ENCODE measurements around the gene SLC51A.
"Not testable (repeated sequence)": the region's sequence is repeated elsewhere in the genome, so short reads cannot be mapped to it uniquely, and the experiment has no call there.

The SLC51A gene

GRCh38 chr3:196227629-196228493 lies 11.5 kb downstream of the SLC51A start:
- no peaks in the 10 kb centered on the region for H3K4me1 ChIP-seq (ENCODE audit: control insufficient read depth, insufficient read depth, low read length, unreplicated experiment)
- H3K79me2 ChIP-seq (ENCODE audit: control insufficient read depth, insufficient read depth, low read length, unreplicated experiment): no peaks in the 10 kb centered on the region
- no peak overlapping the region for H3K4me3 ChIP-seq (ENCODE audit: low read depth, low read length)
- H2AFZ ChIP-seq (ENCODE audit: low read length, unreplicated experiment): no peak overlapping the region
- H3K27ac ChIP-seq (ENCODE audit: low read depth, low read length): no peak overlapping the region
- H3K27me3 ChIP-seq (ENCODE audit: insufficient read depth, low read length): no peaks in the 10 kb centered on the region
- H3K36me3 ChIP-seq (ENCODE audit: insufficient read depth, low read length): no peaks in the 10 kb centered on the region

- Histone ChIP-seq H3K79me2 (ENCODE audit: control insufficient read depth, insufficient read depth, low read length, unreplicated experiment) (no peaks in the 10 kb centered on the region), H3K4me3 (ENCODE audit: low read depth, low read length) (no peak overlapping the region), H3K27me3 (ENCODE audit: insufficient read depth, low read length) (no peaks in the 10 kb centered on the region), H3K36me3 (ENCODE audit: insufficient read depth, low read length) (peaks cover 3% of the 10 kb centered on the region; the same call in 1 of the 2 replicates), H3K4me1 (ENCODE audit: control insufficient read depth, insufficient read depth, low read length, unreplicated experiment) (no peaks in the 10 kb centered on the region), H3K27ac (ENCODE audit: low read depth, low read length) (no peak overlapping the region), H2AFZ (ENCODE audit: low read length, unreplicated experiment) (no peak overlapping the region)
These were observed 16.0 kb downstream of the SLC51A start for GRCh38 chr3:196232154-196232881.

- no peak overlapping the region for H3K27ac ChIP-seq (ENCODE audit: low read depth, low read length)
- H2AFZ ChIP-seq (ENCODE audit: low read length, unreplicated experiment): no peak overlapping the region
- no peaks in the 10 kb centered on the region for H3K79me2 ChIP-seq (ENCODE audit: control insufficient read depth, insufficient read depth, low read length, unreplicated experiment)
- no peaks in the 10 kb centered on the region for H3K4me1 ChIP-seq (ENCODE audit: control insufficient read depth, insufficient read depth, low read length, unreplicated experiment)
- H3K36me3 ChIP-seq (ENCODE audit: insufficient read depth, low read length): peaks cover 3% of the 10 kb centered on the region; the same call in 1 of the 2 replicates
- H3K27me3 ChIP-seq (ENCODE audit: insufficient read depth, low read length): no peaks in the 10 kb centered on the region
- no peak overlapping the region for H3K4me3 ChIP-seq (ENCODE audit: low read depth, low read length)
These were observed 16.5 kb downstream of the SLC51A start for GRCh38 chr3:196232882-196233251.

GRCh38 chr3:196235452-196236122 lies 19.3 kb downstream of the SLC51A start:
- H3K27me3 ChIP-seq (ENCODE audit: insufficient read depth, low read length): no peaks in the 10 kb centered on the region
- no peak overlapping the region for H2AFZ ChIP-seq (ENCODE audit: low read length, unreplicated experiment)
- H3K4me3 ChIP-seq (ENCODE audit: low read depth, low read length): no peak overlapping the region
- H3K27ac ChIP-seq (ENCODE audit: low read depth, low read length): no peak overlapping the region
- H3K79me2 ChIP-seq (ENCODE audit: control insufficient read depth, insufficient read depth, low read length, unreplicated experiment): no peaks in the 10 kb centered on the region
- peaks cover 4% of the 10 kb centered on the region for H3K4me1 ChIP-seq (ENCODE audit: control insufficient read depth, insufficient read depth, low read length, unreplicated experiment)
- peaks cover 3% of the 10 kb centered on the region; the same call in 1 of the 2 replicates for H3K36me3 ChIP-seq (ENCODE audit: insufficient read depth, low read length)

GRCh38 chr3:196236223-196236622 lies 19.9 kb downstream of the SLC51A start:
- H3K27me3 ChIP-seq (ENCODE audit: insufficient read depth, low read length): no peaks in the 10 kb centered on the region
- peaks cover 3% of the 10 kb centered on the region; the same call in 1 of the 2 replicates for H3K36me3 ChIP-seq (ENCODE audit: insufficient read depth, low read length)
- H3K4me1 ChIP-seq (ENCODE audit: control insufficient read depth, insufficient read depth, low read length, unreplicated experiment): peaks cover 4% of the 10 kb centered on the region
- H3K79me2 ChIP-seq (ENCODE audit: control insufficient read depth, insufficient read depth, low read length, unreplicated experiment): no peaks in the 10 kb centered on the region
- no peak overlapping the region for H3K27ac ChIP-seq (ENCODE audit: low read depth, low read length)
- H3K4me3 ChIP-seq (ENCODE audit: low read depth, low read length): no peak overlapping the region
- no peak overlapping the region for H2AFZ ChIP-seq (ENCODE audit: low read length, unreplicated experiment)

GRCh38 chr3:196237203-196237602 lies 20.9 kb downstream of the SLC51A start:
- no peak overlapping the region for H2AFZ ChIP-seq (ENCODE audit: low read length, unreplicated experiment)
- H3K36me3 ChIP-seq (ENCODE audit: insufficient read depth, low read length): peaks cover 12% of the 10 kb centered on the region
- no peak overlapping the region for H3K4me3 ChIP-seq (ENCODE audit: low read depth, low read length)
- no peaks in the 10 kb centered on the region for H3K27me3 ChIP-seq (ENCODE audit: insufficient read depth, low read length)
- H3K4me1 ChIP-seq (ENCODE audit: control insufficient read depth, insufficient read depth, low read length, unreplicated experiment): peaks cover 4% of the 10 kb centered on the region
- no peaks in the 10 kb centered on the region for H3K79me2 ChIP-seq (ENCODE audit: control insufficient read depth, insufficient read depth, low read length, unreplicated experiment)
- H3K27ac ChIP-seq (ENCODE audit: low read depth, low read length): no peak overlapping the region

GRCh38 chr3:196238612-196239560 lies 22.6 kb downstream of the SLC51A start:
- Histone ChIP-seq H3K27ac (ENCODE audit: low read depth, low read length) (peak overlapping the region; percentile 35; the same call in 1 of the 2 replicates), H3K4me1 (ENCODE audit: control insufficient read depth, insufficient read depth, low read length, unreplicated experiment) (peaks cover 4% of the 10 kb centered on the region), H3K36me3 (ENCODE audit: insufficient read depth, low read length) (peaks cover 18% of the 10 kb centered on the region)

GRCh38 chr3:196240424-196240823 lies 24.1 kb downstream of the SLC51A start:
- Histone ChIP-seq H3K4me1 (ENCODE audit: control insufficient read depth, insufficient read depth, low read length, unreplicated experiment) (peaks cover 4% of the 10 kb centered on the region), H3K79me2 (ENCODE audit: control insufficient read depth, insufficient read depth, low read length, unreplicated experiment) (no peaks in the 10 kb centered on the region), H3K4me3 (ENCODE audit: low read depth, low read length) (no peak overlapping the region), H3K36me3 (ENCODE audit: insufficient read depth, low read length) (peaks cover 20% of the 10 kb centered on the region), H2AFZ (ENCODE audit: low read length, unreplicated experiment) (no peak overlapping the region), H3K27me3 (ENCODE audit: insufficient read depth, low read length) (no peaks in the 10 kb centered on the region), H3K27ac (ENCODE audit: low read depth, low read length) (no peak overlapping the region)

More at GRCh38 chr3:196238612-196239560, 22.6 kb downstream of the SLC51A start:
- Histone ChIP-seq H3K4me3 (ENCODE audit: low read depth, low read length) (no peak overlapping the region), H2AFZ (ENCODE audit: low read length, unreplicated experiment) (no peak overlapping the region), H3K79me2 (ENCODE audit: control insufficient read depth, insufficient read depth, low read length, unreplicated experiment) (no peaks in the 10 kb centered on the region), H3K27me3 (ENCODE audit: insufficient read depth, low read length) (no peaks in the 10 kb centered on the region)

GRCh38 chr3:196241704-196242103 lies 25.4 kb downstream of the SLC51A start:
- peaks cover 4% of the 10 kb centered on the region for H3K4me1 ChIP-seq (ENCODE audit: control insufficient read depth, insufficient read depth, low read length, unreplicated experiment)
- peaks cover 29% of the 10 kb centered on the region for H3K36me3 ChIP-seq (ENCODE audit: insufficient read depth, low read length)
- H3K27me3 ChIP-seq (ENCODE audit: insufficient read depth, low read length): no peaks in the 10 kb centered on the region
- H3K4me3 ChIP-seq (ENCODE audit: low read depth, low read length): no peak overlapping the region
- H3K79me2 ChIP-seq (ENCODE audit: control insufficient read depth, insufficient read depth, low read length, unreplicated experiment): no peaks in the 10 kb centered on the region
- no peak overlapping the region for H2AFZ ChIP-seq (ENCODE audit: low read length, unreplicated experiment)
- no peak overlapping the region for H3K27ac ChIP-seq (ENCODE audit: low read depth, low read length)

- H3K4me1 ChIP-seq (ENCODE audit: control insufficient read depth, insufficient read depth, low read length, unreplicated experiment); H3K27ac ChIP-seq (ENCODE audit: low read depth, low read length); H3K79me2 ChIP-seq (ENCODE audit: control insufficient read depth, insufficient read depth, low read length, unreplicated experiment); H3K4me3 ChIP-seq (ENCODE audit: low read depth, low read length); H2AFZ ChIP-seq (ENCODE audit: low read length, unreplicated experiment); H3K27me3 ChIP-seq (ENCODE audit: insufficient read depth, low read length): not testable (repeated sequence)
- peaks cover 39% of the 10 kb centered on the region for H3K36me3 ChIP-seq (ENCODE audit: insufficient read depth, low read length)
These were observed 27.8 kb downstream of the SLC51A start for GRCh38 chr3:196244166-196244565.

Measured in ACC112 (cell line).